ENCODE data around the gene EED. TPM values are rescaled to one million over a fixed set of nuclear protein-coding genes. Genes with fewer than 3 reads are reported as not detected.

Gene EED
- total and polyA plus RNA-seq, 9 of the 15 experiments (the other 6 are each of a cell fraction or from before 2014, with no cell fraction given): 33.0 to 110 (median 55.1) TPM

- Histone ChIP-seq H3K4me2 (ENCODE audit: insufficient read depth, low read length) (no peak overlapping the region), H3K79me2 (ENCODE audit: control insufficient read depth, insufficient read depth, low read length) (peaks cover 7% of the 10 kb centered on the region; the same call in 1 of the 3 replicates), H3K4me3 (no peak overlapping the region), H3K4me1 (replicated peaks in 1 of 2; ENCODE audit: control insufficient read depth in 2 of 2, insufficient read depth in 2 of 2, low read length in 2 of 2) (peaks cover 15 to 33% of the 10 kb centered on the region in 2 experiments), H4K20me1 (replicated peaks; ENCODE audit: control insufficient read depth, insufficient read depth, low read length) (no peaks in the 10 kb centered on the region), H3K27ac (ENCODE audit: extremely low read depth, low read depth, low read length) (no peak overlapping the region), H3K9ac (ENCODE audit: insufficient read depth in 1 of 2, low read depth in 2 of 2, low read length in 2 of 2) (no peak overlapping the region), H3K27me3 (ENCODE audit: control insufficient read depth in 2 of 2, insufficient read depth in 2 of 2, low read length in 2 of 2) (no peaks in the 10 kb centered on the region), H2AFZ (ENCODE audit: low read depth, low read length) (no peak overlapping the region), H3K9me3 (replicated peaks; ENCODE audit: control insufficient read depth, insufficient read depth, low read depth, low read length) (no peaks in the 10 kb centered on the region), H3K36me3 (ENCODE audit: control insufficient read depth, insufficient read depth, low read length) (no peaks in the 10 kb centered on the region), H3K9me1 (ENCODE audit: control insufficient read depth, insufficient read depth, low read length) (no peaks in the 10 kb centered on the region)
- ChIA-PET CTCF (ENCODE audit: low intra/inter-chr PET ratio) (interaction anchor here (1.5 kb wide), 1 partner anchor 162 kb away, joined by 4 read pairs; no protein-coding TSS in a partner anchor), POLR2A (interaction anchor here (0.6 to 1.5 kb wide), 3 partner anchors 10 to 29 kb away, joined by 3 to 5 read pairs (median 4); no protein-coding TSS in a partner anchor)
- ATAC-seq (no peak), DNase-seq (ENCODE audit: extremely low read depth in 1 of 4, low spot score in 3 of 4) (no peak), FAIRE-seq (no peak)
- 93% methylated on average over 1 of the region's 1 CpG for WGBS (ENCODE audit: insufficient coverage, low coverage, missing lambda C conversion rate)
- BruUV-seq (replicated peaks): no TSS peak
- TF ChIP-seq RBM22 (IDR thresholded peaks at IDR 0.05; ENCODE audit: low read depth, low read length, poor library complexity, severe bottlenecking) (no peak), ARID3B (CRISPR knock-in tag; IDR thresholded peaks at IDR 0.05; ENCODE audit: borderline replicate concordance) (no peak), CHCHD3 (CRISPR knock-in tag; IDR thresholded peaks at IDR 0.05) (no peak), SIRT6 (IDR thresholded peaks at IDR 0.05; ENCODE audit: low read depth, low read length) (no peak), PHTF2 (CRISPR knock-in tag; IDR thresholded peaks at IDR 0.05) (no peak), AFF4 (CRISPR knock-in tag; IDR thresholded peaks at IDR 0.05) (no peak), DIDO1 (tag; IDR thresholded peaks at IDR 0.05; ENCODE audit: low read depth) (no peak), ETS2 (tag; IDR thresholded peaks at IDR 0.05; ENCODE audit: borderline replicate concordance, poor library complexity, severe bottlenecking) (no peak), RBM34 (IDR thresholded peaks at IDR 0.05; ENCODE audit: borderline replicate concordance, insufficient read depth, low read length) (no peak), ZNF830 (CRISPR knock-in tag; IDR thresholded peaks at IDR 0.05) (no peak), MXD1 (CRISPR knock-in tag; IDR thresholded peaks at IDR 0.05; ENCODE audit: borderline replicate concordance, poor library complexity, severe bottlenecking) (no peak), RUNX1 (IDR thresholded peaks at IDR 0.05; ENCODE audit: low read depth) (no peak), SNRNP70 (optimal IDR thresholded peaks at IDR 0.05; ENCODE audit: low read depth, low read length) (no peak), GTF2B (IDR thresholded peaks at IDR 0.05; ENCODE audit: extremely low read depth, insufficient read length) (no peak)
- in situ Hi-C loops (cut with MboI) (loop anchor here (5.0 kb wide), 1 partner anchor 162 kb away; no protein-coding TSS in a partner anchor), intact Hi-C loops (cut with micrococcal nuclease) (no loop called here)
Observed at GRCh38 chr11:86204356-86204755, 40.2 kb upstream of the EED start.
